Measurements from ENCODE around the gene DENND4C.

DENND4C gene

GRCh38 chr9:19313573-19313972, 83.1 kb downstream of the DENND4C start:
- Histone ChIP-seq H3K9ac (ENCODE audit: low read depth, low read length, poor library complexity) (no peak overlapping the region), H3K18ac (ENCODE audit: low read length) (no peak overlapping the region), H3K23ac (ENCODE audit: low read depth, low read length, poor library complexity) (no peak overlapping the region), H3K27ac (replicated peaks; ENCODE audit: low read length) (no peak overlapping the region), H3K36me3 (replicated peaks in 1 of 2; ENCODE audit: control insufficient read depth in 2 of 2, insufficient read depth in 2 of 2, low read length in 2 of 2) (peaks cover 0 to 24% of the 10 kb centered on the region in 2 donors), H3K14ac (ENCODE audit: low read length) (no peak overlapping the region), H4K8ac (ENCODE audit: low read depth, low read length) (no peak overlapping the region), H2BK5ac (ENCODE audit: low read length) (no peak overlapping the region), H3K27me3 (ENCODE audit: control insufficient read depth in 3 of 3, insufficient read depth in 3 of 3, low read depth in 1 of 3, low read length in 3 of 3) (no peaks in the 10 kb centered on the region), H3K4me2 (ENCODE audit: insufficient read depth, low read length, poor library complexity, severe bottlenecking) (no peak overlapping the region), H2BK120ac (ENCODE audit: low read depth, low read length) (no peak overlapping the region), H3K79me1 (ENCODE audit: low read depth, low read length) (no peaks in the 10 kb centered on the region), H3K4me1 (ENCODE audit: control insufficient read depth in 2 of 2, insufficient read depth in 1 of 2, low read depth in 1 of 2, low read length in 2 of 2) (peaks cover 0 to 1% of the 10 kb centered on the region in 2 donors), H3K9me3 (replicated peaks in 1 of 2; ENCODE audit: control insufficient read depth in 2 of 2, insufficient read depth in 1 of 2, low read depth in 1 of 2, low read length in 2 of 2) (no peaks in the 10 kb centered on the region), H4K91ac (ENCODE audit: low read depth, low read length, poor library complexity) (no peak overlapping the region), H2BK15ac (ENCODE audit: low read length) (no peak overlapping the region), H2AFZ (ENCODE audit: low read length) (no peak overlapping the region), H2AK5ac (ENCODE audit: low read depth, low read length) (no peak overlapping the region), H2BK12ac (ENCODE audit: low read length) (no peak overlapping the region), H3K4ac (ENCODE audit: low read length) (no peak overlapping the region), H3K4me3 (ENCODE audit: low read length in 2 of 2) (no peak overlapping the region)
- WGBS, 2 donors (ENCODE audit: extremely low coverage in 2 of 2, insufficient read length in 2 of 2, insufficient replicate concordance in 1 of 2) = no CpG with 5 or more reads among the region's 3 CpGs
- no peak for DNase-seq (ENCODE audit: low spot score)

- no peak overlapping the region for H2BK120ac ChIP-seq (ENCODE audit: low read depth, low read length)
- no peak overlapping the region for H3K14ac ChIP-seq (ENCODE audit: low read length)
- no peak overlapping the region for H2BK15ac ChIP-seq (ENCODE audit: low read length)
- no peaks in the 10 kb centered on the region for H3K4me1 ChIP-seq (ENCODE audit: control insufficient read depth in 2 of 2, insufficient read depth in 1 of 2, low read depth in 1 of 2, low read length in 2 of 2)
- no CpG with 5 or more reads among the region's 1 CpG for WGBS, 2 donors (ENCODE audit: extremely low coverage in 2 of 2, insufficient read length in 2 of 2, insufficient replicate concordance in 1 of 2)
- H4K8ac ChIP-seq (ENCODE audit: low read depth, low read length) = no peak overlapping the region
- H3K23ac ChIP-seq (ENCODE audit: low read depth, low read length, poor library complexity) = no peak overlapping the region
- no peak overlapping the region for H3K18ac ChIP-seq (ENCODE audit: low read length)
- no peak overlapping the region for H3K4me2 ChIP-seq (ENCODE audit: insufficient read depth, low read length, poor library complexity, severe bottlenecking)
- no peak overlapping the region for H3K4ac ChIP-seq (ENCODE audit: low read length)
- H2BK12ac ChIP-seq (ENCODE audit: low read length) = no peak overlapping the region
- DNase-seq (ENCODE audit: low spot score) = no peak
- H3K9me3 ChIP-seq (replicated peaks in 1 of 2; ENCODE audit: control insufficient read depth in 2 of 2, insufficient read depth in 1 of 2, low read depth in 1 of 2, low read length in 2 of 2) = no peaks in the 10 kb centered on the region
- H3K27me3 ChIP-seq (ENCODE audit: control insufficient read depth in 3 of 3, insufficient read depth in 3 of 3, low read depth in 1 of 3, low read length in 3 of 3) = no peaks in the 10 kb centered on the region
- no peak overlapping the region for H4K91ac ChIP-seq (ENCODE audit: low read depth, low read length, poor library complexity)
- H3K79me1 ChIP-seq (ENCODE audit: low read depth, low read length) = no peaks in the 10 kb centered on the region
- H3K4me3 ChIP-seq (ENCODE audit: low read length in 2 of 2) = no peak overlapping the region
- H3K36me3 ChIP-seq (replicated peaks in 1 of 2; ENCODE audit: control insufficient read depth in 2 of 2, insufficient read depth in 2 of 2, low read length in 2 of 2) = peaks cover 0 to 61% of the 10 kb centered on the region in 2 donors
- H3K27ac ChIP-seq (replicated peaks; ENCODE audit: low read length) = no peak overlapping the region
- H2AK5ac ChIP-seq (ENCODE audit: low read depth, low read length) = no peak overlapping the region
- no peak overlapping the region for H2AFZ ChIP-seq (ENCODE audit: low read length)
- no peak overlapping the region for H3K9ac ChIP-seq (ENCODE audit: low read depth, low read length, poor library complexity)
- no peak overlapping the region for H2BK5ac ChIP-seq (ENCODE audit: low read length)
Measured at GRCh38 chr9:19320495-19320894, 90.0 kb downstream of the DENND4C start.

GRCh38 chr9:19331877-19332276, 101.4 kb downstream of the DENND4C start:
- no CpG with 5 or more reads among the region's 2 CpGs for WGBS, 2 donors (ENCODE audit: extremely low coverage in 2 of 2, insufficient read length in 2 of 2, insufficient replicate concordance in 1 of 2)
- no peak overlapping the region for H3K18ac ChIP-seq (ENCODE audit: low read length)
- no peak for DNase-seq (ENCODE audit: low spot score)

GRCh38 chr9:19336166-19336565, 105.7 kb downstream of the DENND4C start:
- Histone ChIP-seq H4K91ac (ENCODE audit: low read depth, low read length, poor library complexity) (no peak overlapping the region), H4K8ac (ENCODE audit: low read depth, low read length) (no peak overlapping the region), H3K79me1 (ENCODE audit: low read depth, low read length) (no peaks in the 10 kb centered on the region), H3K4me3 (ENCODE audit: low read length in 2 of 2) (no peak overlapping the region), H2BK15ac (ENCODE audit: low read length) (no peak overlapping the region), H2AK5ac (ENCODE audit: low read depth, low read length) (no peak overlapping the region), H3K36me3 (replicated peaks in 1 of 2; ENCODE audit: control insufficient read depth in 2 of 2, insufficient read depth in 2 of 2, low read length in 2 of 2) (peaks cover 4 to 94% of the 10 kb centered on the region in 2 donors), H3K14ac (ENCODE audit: low read length) (no peak overlapping the region), H3K9me3 (replicated peaks in 1 of 2; ENCODE audit: control insufficient read depth in 2 of 2, insufficient read depth in 1 of 2, low read depth in 1 of 2, low read length in 2 of 2) (no peaks in the 10 kb centered on the region), H3K4me2 (ENCODE audit: insufficient read depth, low read length, poor library complexity, severe bottlenecking) (no peak overlapping the region), H3K4ac (ENCODE audit: low read length) (no peak overlapping the region), H2BK12ac (ENCODE audit: low read length) (no peak overlapping the region), H3K9ac (ENCODE audit: low read depth, low read length, poor library complexity) (no peak overlapping the region), H3K4me1 (ENCODE audit: control insufficient read depth in 2 of 2, insufficient read depth in 1 of 2, low read depth in 1 of 2, low read length in 2 of 2) (no peaks in the 10 kb centered on the region), H3K27ac (replicated peaks; ENCODE audit: low read length) (no peak overlapping the region), H2AFZ (ENCODE audit: low read length) (no peak overlapping the region), H2BK5ac (ENCODE audit: low read length) (no peak overlapping the region), H3K27me3 (ENCODE audit: control insufficient read depth in 3 of 3, insufficient read depth in 3 of 3, low read depth in 1 of 3, low read length in 3 of 3) (no peaks in the 10 kb centered on the region), H3K23ac (ENCODE audit: low read depth, low read length, poor library complexity) (no peak overlapping the region), H3K18ac (ENCODE audit: low read length) (no peak overlapping the region), H2BK120ac (ENCODE audit: low read depth, low read length) (no peak overlapping the region)
- no CpG with 5 or more reads among the region's 7 CpGs for WGBS, 2 donors (ENCODE audit: extremely low coverage in 2 of 2, insufficient read length in 2 of 2, insufficient replicate concordance in 1 of 2)
- no peak for DNase-seq (ENCODE audit: low spot score)

More at GRCh38 chr9:19331877-19332276, 101.4 kb downstream of the DENND4C start:
- Histone ChIP-seq H3K27ac (replicated peaks; ENCODE audit: low read length) (no peak overlapping the region), H2BK15ac (ENCODE audit: low read length) (no peak overlapping the region), H3K9ac (ENCODE audit: low read depth, low read length, poor library complexity) (no peak overlapping the region), H3K9me3 (replicated peaks in 1 of 2; ENCODE audit: control insufficient read depth in 2 of 2, insufficient read depth in 1 of 2, low read depth in 1 of 2, low read length in 2 of 2) (no peaks in the 10 kb centered on the region), H2AK5ac (ENCODE audit: low read depth, low read length) (no peak overlapping the region), H3K4me3 (ENCODE audit: low read length in 2 of 2) (no peak overlapping the region), H2BK12ac (ENCODE audit: low read length) (no peak overlapping the region), H3K14ac (ENCODE audit: low read length) (no peak overlapping the region), H3K4me1 (ENCODE audit: control insufficient read depth in 2 of 2, insufficient read depth in 1 of 2, low read depth in 1 of 2, low read length in 2 of 2) (no peaks in the 10 kb centered on the region), H3K23ac (ENCODE audit: low read depth, low read length, poor library complexity) (no peak overlapping the region), H3K79me1 (ENCODE audit: low read depth, low read length) (no peaks in the 10 kb centered on the region), H3K4me2 (ENCODE audit: insufficient read depth, low read length, poor library complexity, severe bottlenecking) (no peak overlapping the region), H2BK120ac (ENCODE audit: low read depth, low read length) (no peak overlapping the region), H3K36me3 (replicated peaks in 1 of 2; ENCODE audit: control insufficient read depth in 2 of 2, insufficient read depth in 2 of 2, low read length in 2 of 2) (peaks cover 0 to 85% of the 10 kb centered on the region in 2 donors), H2BK5ac (ENCODE audit: low read length) (no peak overlapping the region), H4K91ac (ENCODE audit: low read depth, low read length, poor library complexity) (no peak overlapping the region), H3K4ac (ENCODE audit: low read length) (no peak overlapping the region), H3K27me3 (ENCODE audit: control insufficient read depth in 3 of 3, insufficient read depth in 3 of 3, low read depth in 1 of 3, low read length in 3 of 3) (no peaks in the 10 kb centered on the region), H4K8ac (ENCODE audit: low read depth, low read length) (no peak overlapping the region), H2AFZ (ENCODE audit: low read length) (no peak overlapping the region)
